Measurements from ENCODE around the gene SLX4IP. TPM values are rescaled to one million over a fixed set of nuclear protein-coding genes. Genes with fewer than 3 reads are reported as not detected.

Gene SLX4IP
- total and polyA plus RNA-seq, 2 donors (not counting 3 experiments of a cell fraction or from before 2014, with no cell fraction given), result 1.9 to 4.5 TPM

- FAIRE-seq, result no peak
- Histone ChIP-seq H3K9me1 (replicated peaks; ENCODE audit: control insufficient read depth, extremely low read depth, insufficient read depth, low read length) (no peaks in the 10 kb centered on the region), H3K9me3 (replicated peaks; ENCODE audit: control insufficient read depth, insufficient read depth, low read length) (no peaks in the 10 kb centered on the region), H3K4me3 (replicated peaks in 1 of 3; ENCODE audit: insufficient read depth in 1 of 3, low read depth in 1 of 3, low read length in 3 of 3) (no peak overlapping the region), H2AFZ (ENCODE audit: low read depth, low read length) (no peak overlapping the region), H3K27me3 (ENCODE audit: control insufficient read depth in 2 of 2, insufficient read depth in 2 of 2, low read length in 2 of 2) (no peaks in the 10 kb centered on the region), H4K20me1 (replicated peaks; ENCODE audit: control insufficient read depth, extremely low read depth, insufficient read depth, low read length) (no peaks in the 10 kb centered on the region), H3K9ac (replicated peaks; ENCODE audit: extremely low read depth, insufficient read depth, low read length) (no peak overlapping the region), H3K4me2 (ENCODE audit: insufficient read depth, low read length) (no peak overlapping the region), H3K27ac (ENCODE audit: insufficient read depth, low read depth, low read length) (no peak overlapping the region), H3K36me3 (ENCODE audit: control insufficient read depth in 2 of 2, extremely low read depth in 1 of 2, insufficient read depth in 2 of 2, low read length in 2 of 2) (peaks cover 0 to 5% of the 10 kb centered on the region in 2 experiments), H3K4me1 (ENCODE audit: control insufficient read depth, extremely low read depth, insufficient read depth, low read length) (peaks cover 29% of the 10 kb centered on the region), H3K79me2 (ENCODE audit: control insufficient read depth, insufficient read depth, low read length) (peaks cover 17% of the 10 kb centered on the region)
- dilution Hi-C loops (cut with MboI; ENCODE audit: extremely low pct_ligation_motif_present, low sequenced_read_pairs), result no loop called here
- TF ChIP-seq MYC (IDR thresholded peaks at IDR 0.05; ENCODE audit: low read depth, low read length), result no peak
- no peak for TF ChIP-seq POLR2A (IDR thresholded peaks at IDR 0.05; ENCODE audit: low read depth, low read length)
- no peak for TF ChIP-seq FOS (IDR thresholded peaks at IDR 0.05; ENCODE audit: borderline replicate concordance, insufficient read depth, low read length)
- TF ChIP-seq EZH2 (IDR thresholded peaks at IDR 0.05; ENCODE audit: borderline replicate concordance, low read depth, low read length, severe bottlenecking), result no peak
- TF ChIP-seq GATA2 (IDR thresholded peaks at IDR 0.05; ENCODE audit: insufficient read depth, insufficient read length, low read depth, low read length), result no peak
- TF ChIP-seq CTCF (IDR thresholded peaks at IDR 0.05; ENCODE audit: extremely low read depth in 1 of 2, insufficient read depth in 1 of 2, low read depth in 1 of 2, low read length in 2 of 2), result no peak
- no peak for TF ChIP-seq JUN (IDR thresholded peaks at IDR 0.05; ENCODE audit: borderline replicate concordance, insufficient read depth, insufficient read length, low read depth)
- TF ChIP-seq MAX (IDR thresholded peaks at IDR 0.05; ENCODE audit: insufficient read depth, insufficient read length), result no peak
- TF ChIP-seq POLR2AphosphoS5 (IDR thresholded peaks at IDR 0.05; ENCODE audit: insufficient read depth, low read depth, low read length), result no peak
- no TSS peak for BruUV-seq (replicated peaks)
- no peak for DNase-seq (ENCODE audit: low read depth, low spot score)
- intact Hi-C loops (cut with micrococcal nuclease), result loop anchor here (5.0 kb wide), 1 partner anchor 342 kb away; no protein-coding TSS in a partner anchor
- POLR2A ChIA-PET, result no interaction called here
- CTCF ChIA-PET, result no interaction called here
Observed at GRCh38 chr20:10419550-10420133, 15.5 kb upstream of the SLX4IP start.
